ENCODE results near the gene NPTN.
"Not testable (repeated sequence)": the region's sequence is repeated elsewhere in the genome, so short reads cannot be mapped to it uniquely, and the experiment has no call there.

The NPTN gene

GRCh38 chr15:73570355-73571032, 62.7 kb downstream of the NPTN start:
- no peak for DNase-seq (ENCODE audit: low read depth)

- no peak for DNase-seq (ENCODE audit: low read depth)
Observed at GRCh38 chr15:73569361-73569760, 63.8 kb downstream of the NPTN start.

- DNase-seq (ENCODE audit: low read depth), result no peak
Observed at GRCh38 chr15:73568564-73569280, 64.5 kb downstream of the NPTN start.

- no peak for DNase-seq (ENCODE audit: low read depth)
Observed at GRCh38 chr15:73567020-73567419, 66.2 kb downstream of the NPTN start.

- DNase-seq (ENCODE audit: low read depth), result no peak
Observed at GRCh38 chr15:73564255-73564654, 68.9 kb downstream of the NPTN start.

- DNase-seq (ENCODE audit: low read depth), result no peak
Observed at GRCh38 chr15:73560501-73561117, 72.6 kb downstream of the NPTN start.

GRCh38 chr15:73558529-73558928, 74.7 kb downstream of the NPTN start:
- DNase-seq (ENCODE audit: low read depth), result no peak

- no peak for DNase-seq (ENCODE audit: low read depth)
Observed at GRCh38 chr15:73555080-73555479, 78.1 kb downstream of the NPTN start.

- DNase-seq (ENCODE audit: low read depth), result no peak
Observed at GRCh38 chr15:73550190-73550589, 83.0 kb downstream of the NPTN start.

- DNase-seq (ENCODE audit: low read depth), result not testable (repeated sequence)
Observed at GRCh38 chr15:73548925-73549324, 84.3 kb downstream of the NPTN start.

GRCh38 chr15:73541479-73541878, 91.7 kb downstream of the NPTN start:
- no peak for DNase-seq (ENCODE audit: low read depth)

GRCh38 chr15:73540161-73540560, 93.0 kb downstream of the NPTN start:
- DNase-seq (ENCODE audit: low read depth), result no peak

- DNase-seq (ENCODE audit: low read depth), result no peak
Observed at GRCh38 chr15:73539212-73540128, 93.7 kb downstream of the NPTN start.

- DNase-seq (ENCODE audit: low read depth), result no peak
Observed at GRCh38 chr15:73538563-73539211, 94.5 kb downstream of the NPTN start.

- no peak for DNase-seq (ENCODE audit: low read depth)
Observed at GRCh38 chr15:73538123-73538522, 95.1 kb downstream of the NPTN start.

- DNase-seq (ENCODE audit: low read depth), result no peak
Observed at GRCh38 chr15:73530649-73531048, 102.5 kb downstream of the NPTN start.

GRCh38 chr15:73527598-73527997, 105.6 kb downstream of the NPTN start:
- no peak for DNase-seq (ENCODE audit: low read depth)

GRCh38 chr15:73524919-73525318, 108.3 kb downstream of the NPTN start:
- DNase-seq (ENCODE audit: low read depth), result no peak

GRCh38 chr15:73522011-73522410, 111.2 kb downstream of the NPTN start:
- no peak for DNase-seq (ENCODE audit: low read depth)

GRCh38 chr15:73518876-73519733, 114.1 kb downstream of the NPTN start:
- no peak for DNase-seq (ENCODE audit: low read depth)

Data from stimulated activated CD8-positive, alpha-beta memory T cell treated with anti-CD3 and anti-CD28 coated beads, Interleukin-12 subunit alpha, Interleukin-12 subunit beta, amount 100 ng/mL, for 4 hours (primary cell).